ENCODE data around the gene SH3GLB2.

The SH3GLB2 gene

DNA sequence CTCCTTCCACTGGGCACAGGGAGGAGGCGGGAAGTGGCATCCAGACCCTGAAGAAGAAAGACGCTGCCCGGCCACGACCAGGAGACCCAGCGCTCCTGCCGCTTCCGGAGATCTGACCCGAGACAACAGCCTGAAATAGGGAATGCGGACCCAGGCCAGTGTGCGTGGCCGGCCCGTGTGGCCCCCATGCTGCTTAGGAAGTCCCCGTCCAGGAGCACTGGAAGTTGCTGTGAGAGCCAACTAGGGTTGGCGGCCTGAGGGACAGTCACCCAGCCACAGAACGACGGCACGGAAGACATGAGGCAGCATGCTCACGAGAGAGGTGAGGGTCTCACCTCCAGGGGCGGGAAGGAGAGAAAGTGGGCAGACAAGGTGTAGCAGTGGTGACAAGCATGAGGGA is 17.0 kb downstream of the SH3GLB2 start:
- H3K36me3 ChIP-seq (replicated peaks; ENCODE audit: insufficient read depth, low read length), result peaks cover 11% of the 10 kb centered on the region
- no peak overlapping the region for H3K27ac ChIP-seq (ENCODE audit: low read length)

DNA sequence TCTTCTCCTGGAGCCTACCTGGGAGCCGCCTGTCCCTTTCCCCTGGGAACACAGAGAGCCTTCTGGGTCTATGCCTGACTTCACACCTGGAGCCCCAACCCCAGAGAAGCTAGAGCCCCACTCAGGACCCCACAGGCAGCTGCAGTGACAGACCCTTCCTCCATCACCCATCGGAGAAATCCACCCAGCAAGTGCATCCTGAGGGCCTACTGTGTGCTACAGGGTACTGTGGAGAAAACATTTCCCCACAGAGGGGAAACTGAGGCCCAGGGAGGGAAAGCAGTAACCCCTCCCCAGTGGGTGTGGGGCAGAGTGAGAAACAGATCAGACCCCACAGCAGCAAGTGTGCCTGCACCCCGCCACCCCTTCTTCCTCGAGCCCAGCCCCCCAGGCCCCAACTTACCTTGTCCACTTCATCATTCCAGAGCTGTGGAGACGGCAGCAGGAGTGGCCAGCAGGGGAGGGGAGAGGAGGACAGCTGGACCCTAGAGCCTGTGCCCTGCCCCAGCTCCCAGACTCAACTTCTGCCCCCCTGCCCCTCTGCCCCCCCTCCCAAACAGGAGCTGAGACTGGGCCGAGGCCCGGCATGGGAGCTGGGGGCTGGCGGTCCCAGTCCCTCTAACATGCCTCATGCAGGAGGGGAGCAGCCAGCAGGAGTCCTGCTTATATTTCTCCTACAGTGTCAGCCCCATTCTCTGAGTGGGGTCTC is 17.7 kb downstream of the SH3GLB2 start:
- H3K9ac ChIP-seq (ENCODE audit: low read length), result no peak overlapping the region
- no peaks in the 10 kb centered on the region for H3K27me3 ChIP-seq (replicated peaks; ENCODE audit: insufficient read depth, low read length)
- peaks cover 23% of the 10 kb centered on the region for H3K79me2 ChIP-seq (ENCODE audit: low read length)
- no peaks in the 10 kb centered on the region for H3K9me2 ChIP-seq (replicated peaks; ENCODE audit: insufficient read depth, low read length)
- H3K4me1 ChIP-seq (ENCODE audit: low read length), result peaks cover 19% of the 10 kb centered on the region
- no peak overlapping the region for H2AFZ ChIP-seq (ENCODE audit: low read length)
- H3K4me3 ChIP-seq (ENCODE audit: low read length), result no peak overlapping the region
- no peak overlapping the region for H3K27ac ChIP-seq (ENCODE audit: low read length)
- no peak for DNase-seq
- no peaks in the 10 kb centered on the region for H4K20me1 ChIP-seq (ENCODE audit: insufficient read depth, low read length)
- no peak for TF ChIP-seq EZH2phosphoT487 (IDR thresholded peaks at IDR 0.05; ENCODE audit: low read length)
- H3K36me3 ChIP-seq (replicated peaks; ENCODE audit: insufficient read depth, low read length), result peaks cover 17% of the 10 kb centered on the region
- H3K9me3 ChIP-seq (replicated peaks; ENCODE audit: insufficient read depth, low read length), result no peaks in the 10 kb centered on the region
- H3F3A ChIP-seq (ENCODE audit: insufficient read depth, low read length), result peaks cover 33% of the 10 kb centered on the region
- H3K4me2 ChIP-seq (ENCODE audit: low read depth, low read length), result no peak overlapping the region

More for the DNA sequence above, 17.0 kb downstream of the SH3GLB2 start:
- no peaks in the 10 kb centered on the region for H3K9me2 ChIP-seq (replicated peaks; ENCODE audit: insufficient read depth, low read length)
- peaks cover 23% of the 10 kb centered on the region for H3K79me2 ChIP-seq (ENCODE audit: low read length)
- peaks cover 19% of the 10 kb centered on the region for H3K4me1 ChIP-seq (ENCODE audit: low read length)
- no peaks in the 10 kb centered on the region for H3K27me3 ChIP-seq (replicated peaks; ENCODE audit: insufficient read depth, low read length)
- TF ChIP-seq, protein P1, sequence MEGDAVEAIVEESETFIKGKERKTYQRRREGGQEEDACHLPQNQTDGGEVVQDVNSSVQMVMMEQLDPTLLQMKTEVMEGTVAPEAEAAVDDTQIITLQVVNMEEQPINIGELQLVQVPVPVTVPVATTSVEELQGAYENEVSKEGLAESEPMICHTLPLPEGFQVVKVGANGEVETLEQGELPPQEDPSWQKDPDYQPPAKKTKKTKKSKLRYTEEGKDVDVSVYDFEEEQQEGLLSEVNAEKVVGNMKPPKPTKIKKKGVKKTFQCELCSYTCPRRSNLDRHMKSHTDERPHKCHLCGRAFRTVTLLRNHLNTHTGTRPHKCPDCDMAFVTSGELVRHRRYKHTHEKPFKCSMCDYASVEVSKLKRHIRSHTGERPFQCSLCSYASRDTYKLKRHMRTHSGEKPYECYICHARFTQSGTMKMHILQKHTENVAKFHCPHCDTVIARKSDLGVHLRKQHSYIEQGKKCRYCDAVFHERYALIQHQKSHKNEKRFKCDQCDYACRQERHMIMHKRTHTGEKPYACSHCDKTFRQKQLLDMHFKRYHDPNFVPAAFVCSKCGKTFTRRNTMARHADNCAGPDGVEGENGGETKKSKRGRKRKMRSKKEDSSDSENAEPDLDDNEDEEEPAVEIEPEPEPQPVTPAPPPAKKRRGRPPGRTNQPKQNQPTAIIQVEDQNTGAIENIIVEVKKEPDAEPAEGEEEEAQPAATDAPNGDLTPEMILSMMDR (IDR thresholded peaks at IDR 0.05; ENCODE audit: low read length), result no peak
- TF ChIP-seq EZH2phosphoT487 (IDR thresholded peaks at IDR 0.05; ENCODE audit: low read length) (no peak), EZH2 (optimal IDR thresholded peaks at IDR 0.05; ENCODE audit: low read depth, low read length) (no peak)
- no peak overlapping the region for H2AFZ ChIP-seq (ENCODE audit: low read length)
- no peak overlapping the region for H3K9ac ChIP-seq (ENCODE audit: low read length)
- no peaks in the 10 kb centered on the region for H3K9me3 ChIP-seq (replicated peaks; ENCODE audit: insufficient read depth, low read length)
- no peaks in the 10 kb centered on the region for H4K20me1 ChIP-seq (ENCODE audit: insufficient read depth, low read length)
- no peak overlapping the region for H3K4me3 ChIP-seq (ENCODE audit: low read length)
- H3K4me2 ChIP-seq (ENCODE audit: low read depth, low read length), result no peak overlapping the region
- DNase-seq, result no peak
- peaks cover 27% of the 10 kb centered on the region for H3F3A ChIP-seq (ENCODE audit: insufficient read depth, low read length)

DNA sequence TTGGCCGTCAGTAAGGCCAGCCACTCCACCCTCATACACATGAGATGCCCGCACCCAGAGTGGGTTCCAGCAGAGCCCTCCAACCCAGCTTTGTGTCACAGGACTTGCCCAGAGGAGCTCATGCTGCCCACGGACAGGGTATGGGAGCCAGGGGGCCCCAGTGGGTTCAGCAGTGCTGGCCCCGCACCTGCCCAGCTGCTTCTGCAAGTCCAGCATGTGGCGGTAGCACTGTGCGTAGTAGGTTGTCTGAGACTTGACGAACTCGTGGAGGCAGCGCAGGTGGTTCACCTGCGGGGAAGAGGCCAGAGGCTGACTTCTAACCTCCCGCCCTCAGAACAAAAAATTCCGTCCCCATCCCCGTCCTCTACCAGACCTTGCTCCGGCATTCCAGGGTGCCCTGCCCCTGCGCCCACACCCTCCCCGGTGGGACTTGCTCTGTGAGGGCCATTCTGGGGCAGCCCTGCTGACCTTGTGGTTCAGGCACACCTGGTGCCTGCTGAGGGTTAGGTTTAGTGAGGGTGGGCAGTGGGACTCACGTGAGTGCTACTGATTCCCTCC is 18.5 kb downstream of the SH3GLB2 start:
- Histone ChIP-seq H3K79me2 (ENCODE audit: low read length) (peaks cover 18% of the 10 kb centered on the region), H3K27ac (ENCODE audit: low read length) (no peak overlapping the region), H3K4me2 (ENCODE audit: low read depth, low read length) (no peak overlapping the region), H3K4me1 (ENCODE audit: low read length) (peaks cover 19% of the 10 kb centered on the region), H3K9ac (ENCODE audit: low read length) (no peak overlapping the region), H3F3A (ENCODE audit: insufficient read depth, low read length) (peaks cover 37% of the 10 kb centered on the region), H3K36me3 (replicated peaks; ENCODE audit: insufficient read depth, low read length) (peaks cover 13% of the 10 kb centered on the region; the same call in 1 of the 2 replicates), H3K9me2 (replicated peaks; ENCODE audit: insufficient read depth, low read length) (no peaks in the 10 kb centered on the region), H4K20me1 (ENCODE audit: insufficient read depth, low read length) (no peaks in the 10 kb centered on the region), H3K27me3 (replicated peaks; ENCODE audit: insufficient read depth, low read length) (no peaks in the 10 kb centered on the region), H2AFZ (ENCODE audit: low read length) (no peak overlapping the region), H3K9me3 (replicated peaks; ENCODE audit: insufficient read depth, low read length) (no peaks in the 10 kb centered on the region), H3K4me3 (ENCODE audit: low read length) (no peak overlapping the region)
- DNase-seq, result no peak
- TF ChIP-seq EZH2phosphoT487 (IDR thresholded peaks at IDR 0.05; ENCODE audit: low read length), result no peak

DNA sequence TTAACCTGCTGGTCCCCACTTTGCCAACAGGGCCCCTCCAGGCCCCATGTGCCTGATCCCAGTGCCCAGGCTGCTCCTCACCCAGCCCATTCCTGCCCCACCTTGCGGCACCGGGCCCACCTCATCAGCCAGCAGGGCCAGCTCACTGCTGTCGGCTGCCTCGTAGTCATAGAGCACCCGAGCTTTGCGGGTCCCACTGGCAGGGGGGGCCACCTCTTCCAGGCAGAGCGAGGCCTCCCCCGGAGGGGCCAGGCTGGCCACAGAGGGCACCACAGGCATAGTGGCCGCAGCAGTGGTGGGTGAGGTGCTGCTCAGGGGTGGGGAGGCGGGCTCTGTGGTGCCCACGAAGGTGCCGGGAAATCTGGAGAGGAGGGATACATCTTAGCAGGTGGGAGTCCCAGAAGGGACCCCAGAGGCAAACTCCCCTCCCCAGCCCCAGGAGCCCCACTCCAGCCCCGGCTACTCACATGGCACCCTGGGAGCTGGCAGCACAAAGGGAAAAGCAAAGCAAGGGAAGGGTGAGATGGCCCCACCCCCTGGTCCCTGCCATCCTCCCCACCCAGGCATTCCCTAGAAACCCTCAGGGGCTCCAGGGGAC is 19.0 kb downstream of the SH3GLB2 start:
- no peak overlapping the region for H3K4me3 ChIP-seq (ENCODE audit: low read length)
- H4K20me1 ChIP-seq (ENCODE audit: insufficient read depth, low read length), result no peaks in the 10 kb centered on the region
- peaks cover 8% of the 10 kb centered on the region; the same call in 1 of the 2 replicates for H3K36me3 ChIP-seq (replicated peaks; ENCODE audit: insufficient read depth, low read length)
- no peak overlapping the region for H2AFZ ChIP-seq (ENCODE audit: low read length)
- peaks cover 19% of the 10 kb centered on the region for H3K4me1 ChIP-seq (ENCODE audit: low read length)
- H3K79me2 ChIP-seq (ENCODE audit: low read length), result peaks cover 12% of the 10 kb centered on the region
- peaks cover 37% of the 10 kb centered on the region for H3F3A ChIP-seq (ENCODE audit: insufficient read depth, low read length)
- no peak for DNase-seq
- no peak overlapping the region for H3K4me2 ChIP-seq (ENCODE audit: low read depth, low read length)
- H3K27me3 ChIP-seq (replicated peaks; ENCODE audit: insufficient read depth, low read length), result no peaks in the 10 kb centered on the region
- H3K27ac ChIP-seq (ENCODE audit: low read length), result peak overlapping the region; percentile 47; the same call in 1 of the 2 replicates
- TF ChIP-seq, protein P1 (IDR thresholded peaks at IDR 0.05; ENCODE audit: low read length), result no peak
- TF ChIP-seq EZH2 (optimal IDR thresholded peaks at IDR 0.05; ENCODE audit: low read depth, low read length), result no peak
- TF ChIP-seq EZH2phosphoT487 (IDR thresholded peaks at IDR 0.05; ENCODE audit: low read length), result no peak
- H3K9me3 ChIP-seq (replicated peaks; ENCODE audit: insufficient read depth, low read length), result no peaks in the 10 kb centered on the region
- H3K9ac ChIP-seq (ENCODE audit: low read length), result no peak overlapping the region
- H3K9me2 ChIP-seq (replicated peaks; ENCODE audit: insufficient read depth, low read length), result no peaks in the 10 kb centered on the region

Data from MM.1S (cell line).